H1 (cell line): ENCODE measurements around the gene FREM1. TPM values are rescaled to one million over a fixed set of nuclear protein-coding genes. Genes with fewer than 3 reads are reported as not detected.

ENCODE experiments used
- CREB1 ChIP-seq: IDR thresholded peaks from 2 replicates; pipeline ENCODE4 v1.6.1; 2012; ENCODE audit warnings: inconsistent platforms
- HDAC2 ChIP-seq, 2 experiments: fragments of 300-600 bp in 1 of 2; sonication (generic) in 1 of 2; IDR thresholded peaks; 2 replicates each; pipeline ENCODE4 v1.6.1; 2011 to 2012; ENCODE audit warnings: low read depth in 2 of 2, low read length in 2 of 2, mild to moderate bottlenecking in 2 of 2, moderate library complexity in 2 of 2, borderline replicate concordance in 1 of 2, inconsistent platforms in 1 of 2
- JUN ChIP-seq: IDR thresholded peaks from 2 replicates; pipeline ENCODE4 v1.6.1; 2011; ENCODE audit warnings: low read depth, mild to moderate bottlenecking, improper control_type of control experiment, low read length
- KDM1A ChIP-seq: fragments of 200-600, 300-600 bp; sonication (generic); IDR thresholded peaks from 2 replicates; pipeline ENCODE4 v1.7.1; 2016; ENCODE audit warnings: mild to moderate bottlenecking, low read length, borderline replicate concordance
- NANOG ChIP-seq: IDR thresholded peaks from 2 replicates; pipeline ENCODE4 v1.6.1; 2011; ENCODE audit warnings: low read length, low read depth, mild to moderate bottlenecking, inconsistent platforms; ENCODE audit not compliant: insufficient read depth, poor library complexity, severe bottlenecking
- TBP ChIP-seq: IDR thresholded peaks from 2 replicates; pipeline ENCODE4 v1.6.1; 2011; ENCODE audit warnings: low read depth, low read length, improper control_type of control experiment
- TCF12 ChIP-seq: IDR thresholded peaks from 2 replicates; pipeline ENCODE4 v1.6.1; 2011; ENCODE audit warnings: low read depth, mild to moderate bottlenecking, low read length
- TEAD4 ChIP-seq: IDR thresholded peaks from 2 replicates; pipeline ENCODE4 v1.6.1; 2012; ENCODE audit warnings: low read depth, low read length, inconsistent platforms, mixed read lengths
- polyA plus RNA-seq, 7 experiments: library from polyadenylated mRNA; depleted of rRNA in 3 of 7; stranded (reverse) in 5 of 7; unstranded in 2 of 7; fragments of >200 nt in 5 of 7; fragments of 200-250 nt in 2 of 7; gene quantifications; 1 replicate in 5 of 7; 2 replicates in 1 of 7; 4 replicates in 1 of 7; pipeline versions ENCODE4 v1.2.1 to v1.2.3, GENCODE V29; 2011 to 2013; ENCODE audit warnings: missing spikeins in 2 of 7, mixed read lengths in 2 of 7
- total RNA-seq: library from RNA; stranded (reverse); fragmentation: NEBNext Ultra II Directional; extraction: Animal tissue kit (Norgen Biotek cat#: 25700); gene quantifications from 2 replicates; pipeline ENCODE4 v1.2.1, GENCODE V29; 2021
- TF ChIP-seq, protein P1 (sequence below): fragments of 300-600 bp; sonication (generic); IDR thresholded peaks from 2 replicates; pipeline ENCODE4 v1.7.1; 2012; ENCODE audit warnings: low read length, moderate library complexity, mild to moderate bottlenecking, inconsistent platforms; ENCODE audit not compliant: insufficient replicate concordance
- TF ChIP-seq, protein P2 (sequence below): IDR thresholded peaks from 2 replicates; pipeline ENCODE4 v1.6.1; 2012; ENCODE audit warnings: inconsistent platforms

Gene FREM1
- total and polyA plus RNA-seq, 2 of the 8 experiments (the other 6 are each of a cell fraction or from before 2014, with no cell fraction given) = 2.6 to 3.1 TPM

DNA sequence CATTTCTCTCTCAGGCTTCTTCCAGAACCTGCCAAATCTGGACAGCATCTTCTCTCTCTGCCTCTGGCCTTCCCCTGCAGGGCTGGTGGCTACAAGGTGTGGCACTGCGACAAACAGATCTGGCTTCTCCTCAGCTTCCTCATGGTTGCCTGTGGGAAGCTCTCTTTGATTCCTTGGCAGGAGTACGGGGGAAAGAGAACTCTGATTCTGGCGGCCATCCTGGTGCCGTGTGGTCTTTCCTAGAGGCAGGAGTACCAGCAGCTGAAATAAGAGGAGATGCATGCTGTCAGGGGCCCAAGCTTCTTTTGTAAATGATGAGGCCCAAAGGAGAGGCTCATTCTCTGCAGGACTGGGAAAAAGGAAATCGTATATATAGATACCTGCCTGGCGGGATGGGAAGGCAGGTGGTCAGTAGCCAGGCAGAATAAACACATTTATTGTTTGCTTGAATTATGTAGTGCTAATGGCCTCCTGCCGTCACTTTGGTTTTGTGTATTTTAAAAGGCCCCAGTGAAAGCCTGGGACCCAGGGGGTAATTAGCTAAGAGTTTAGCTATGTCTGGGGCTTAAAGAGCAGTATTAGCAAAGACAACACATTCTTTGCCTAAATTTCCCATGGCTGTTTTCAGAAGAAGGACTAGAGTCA, 187.7 kb downstream of the FREM1 start, which contains the start of gene CER1 (continued):
- TF ChIP-seq, protein P1, sequence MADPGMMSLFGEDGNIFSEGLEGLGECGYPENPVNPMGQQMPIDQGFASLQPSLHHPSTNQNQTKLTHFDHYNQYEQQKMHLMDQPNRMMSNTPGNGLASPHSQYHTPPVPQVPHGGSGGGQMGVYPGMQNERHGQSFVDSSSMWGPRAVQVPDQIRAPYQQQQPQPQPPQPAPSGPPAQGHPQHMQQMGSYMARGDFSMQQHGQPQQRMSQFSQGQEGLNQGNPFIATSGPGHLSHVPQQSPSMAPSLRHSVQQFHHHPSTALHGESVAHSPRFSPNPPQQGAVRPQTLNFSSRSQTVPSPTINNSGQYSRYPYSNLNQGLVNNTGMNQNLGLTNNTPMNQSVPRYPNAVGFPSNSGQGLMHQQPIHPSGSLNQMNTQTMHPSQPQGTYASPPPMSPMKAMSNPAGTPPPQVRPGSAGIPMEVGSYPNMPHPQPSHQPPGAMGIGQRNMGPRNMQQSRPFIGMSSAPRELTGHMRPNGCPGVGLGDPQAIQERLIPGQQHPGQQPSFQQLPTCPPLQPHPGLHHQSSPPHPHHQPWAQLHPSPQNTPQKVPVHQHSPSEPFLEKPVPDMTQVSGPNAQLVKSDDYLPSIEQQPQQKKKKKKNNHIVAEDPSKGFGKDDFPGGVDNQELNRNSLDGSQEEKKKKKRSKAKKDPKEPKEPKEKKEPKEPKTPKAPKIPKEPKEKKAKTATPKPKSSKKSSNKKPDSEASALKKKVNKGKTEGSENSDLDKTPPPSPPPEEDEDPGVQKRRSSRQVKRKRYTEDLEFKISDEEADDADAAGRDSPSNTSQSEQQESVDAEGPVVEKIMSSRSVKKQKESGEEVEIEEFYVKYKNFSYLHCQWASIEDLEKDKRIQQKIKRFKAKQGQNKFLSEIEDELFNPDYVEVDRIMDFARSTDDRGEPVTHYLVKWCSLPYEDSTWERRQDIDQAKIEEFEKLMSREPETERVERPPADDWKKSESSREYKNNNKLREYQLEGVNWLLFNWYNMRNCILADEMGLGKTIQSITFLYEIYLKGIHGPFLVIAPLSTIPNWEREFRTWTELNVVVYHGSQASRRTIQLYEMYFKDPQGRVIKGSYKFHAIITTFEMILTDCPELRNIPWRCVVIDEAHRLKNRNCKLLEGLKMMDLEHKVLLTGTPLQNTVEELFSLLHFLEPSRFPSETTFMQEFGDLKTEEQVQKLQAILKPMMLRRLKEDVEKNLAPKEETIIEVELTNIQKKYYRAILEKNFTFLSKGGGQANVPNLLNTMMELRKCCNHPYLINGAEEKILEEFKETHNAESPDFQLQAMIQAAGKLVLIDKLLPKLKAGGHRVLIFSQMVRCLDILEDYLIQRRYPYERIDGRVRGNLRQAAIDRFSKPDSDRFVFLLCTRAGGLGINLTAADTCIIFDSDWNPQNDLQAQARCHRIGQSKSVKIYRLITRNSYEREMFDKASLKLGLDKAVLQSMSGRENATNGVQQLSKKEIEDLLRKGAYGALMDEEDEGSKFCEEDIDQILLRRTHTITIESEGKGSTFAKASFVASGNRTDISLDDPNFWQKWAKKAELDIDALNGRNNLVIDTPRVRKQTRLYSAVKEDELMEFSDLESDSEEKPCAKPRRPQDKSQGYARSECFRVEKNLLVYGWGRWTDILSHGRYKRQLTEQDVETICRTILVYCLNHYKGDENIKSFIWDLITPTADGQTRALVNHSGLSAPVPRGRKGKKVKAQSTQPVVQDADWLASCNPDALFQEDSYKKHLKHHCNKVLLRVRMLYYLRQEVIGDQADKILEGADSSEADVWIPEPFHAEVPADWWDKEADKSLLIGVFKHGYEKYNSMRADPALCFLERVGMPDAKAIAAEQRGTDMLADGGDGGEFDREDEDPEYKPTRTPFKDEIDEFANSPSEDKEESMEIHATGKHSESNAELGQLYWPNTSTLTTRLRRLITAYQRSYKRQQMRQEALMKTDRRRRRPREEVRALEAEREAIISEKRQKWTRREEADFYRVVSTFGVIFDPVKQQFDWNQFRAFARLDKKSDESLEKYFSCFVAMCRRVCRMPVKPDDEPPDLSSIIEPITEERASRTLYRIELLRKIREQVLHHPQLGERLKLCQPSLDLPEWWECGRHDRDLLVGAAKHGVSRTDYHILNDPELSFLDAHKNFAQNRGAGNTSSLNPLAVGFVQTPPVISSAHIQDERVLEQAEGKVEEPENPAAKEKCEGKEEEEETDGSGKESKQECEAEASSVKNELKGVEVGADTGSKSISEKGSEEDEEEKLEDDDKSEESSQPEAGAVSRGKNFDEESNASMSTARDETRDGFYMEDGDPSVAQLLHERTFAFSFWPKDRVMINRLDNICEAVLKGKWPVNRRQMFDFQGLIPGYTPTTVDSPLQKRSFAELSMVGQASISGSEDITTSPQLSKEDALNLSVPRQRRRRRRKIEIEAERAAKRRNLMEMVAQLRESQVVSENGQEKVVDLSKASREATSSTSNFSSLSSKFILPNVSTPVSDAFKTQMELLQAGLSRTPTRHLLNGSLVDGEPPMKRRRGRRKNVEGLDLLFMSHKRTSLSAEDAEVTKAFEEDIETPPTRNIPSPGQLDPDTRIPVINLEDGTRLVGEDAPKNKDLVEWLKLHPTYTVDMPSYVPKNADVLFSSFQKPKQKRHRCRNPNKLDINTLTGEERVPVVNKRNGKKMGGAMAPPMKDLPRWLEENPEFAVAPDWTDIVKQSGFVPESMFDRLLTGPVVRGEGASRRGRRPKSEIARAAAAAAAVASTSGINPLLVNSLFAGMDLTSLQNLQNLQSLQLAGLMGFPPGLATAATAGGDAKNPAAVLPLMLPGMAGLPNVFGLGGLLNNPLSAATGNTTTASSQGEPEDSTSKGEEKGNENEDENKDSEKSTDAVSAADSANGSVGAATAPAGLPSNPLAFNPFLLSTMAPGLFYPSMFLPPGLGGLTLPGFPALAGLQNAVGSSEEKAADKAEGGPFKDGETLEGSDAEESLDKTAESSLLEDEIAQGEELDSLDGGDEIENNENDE = peak; percentile 26
- TF ChIP-seq, protein P2, sequence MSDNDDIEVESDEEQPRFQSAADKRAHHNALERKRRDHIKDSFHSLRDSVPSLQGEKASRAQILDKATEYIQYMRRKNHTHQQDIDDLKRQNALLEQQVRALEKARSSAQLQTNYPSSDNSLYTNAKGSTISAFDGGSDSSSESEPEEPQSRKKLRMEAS = no peak
- peak; percentile 83 for TF ChIP-seq JUN
- no peak for TF ChIP-seq KDM1A
- TF ChIP-seq HDAC2 (IDR thresholded peaks at IDR 0.05; ENCODE audit: borderline replicate concordance in 1 of 2, low read depth in 2 of 2, low read length in 2 of 2) = peak in 1 of 2 experiments; percentile 68; a peak in 1 of 4 replicates
- no peak for TF ChIP-seq CREB1
- TF ChIP-seq TCF12 = peak; percentile 77; the same call in 1 of the 2 replicates
- peak; percentile 55 for TF ChIP-seq TEAD4
- TF ChIP-seq NANOG = peak; percentile 92
- TF ChIP-seq TBP = no peak; the same call in 1 of the 2 replicates
